Mesenchymal stem cell (in vitro differentiated cells and primary cell): Measurements from ENCODE around the gene FAM237B.

ENCODE experiments used
- DNase-seq: peaks from one replicate; pipeline ENCODE4 v3.0.0-alpha.2; 2013
- H2AFZ ChIP-seq: one replicate; pipeline ENCODE4 v1.6.1; 2013; ENCODE audit warnings: low read depth, mild to moderate bottlenecking, control low read depth, inconsistent platforms, low read length, moderate library complexity
- H2AK5ac ChIP-seq: 2 replicates; pipeline ENCODE4 v1.6.1; 2013; ENCODE audit warnings: low read length, moderate library complexity, mild to moderate bottlenecking, inconsistent platforms; ENCODE audit not compliant: severe bottlenecking
- H2BK120ac ChIP-seq: one replicate; pipeline ENCODE4 v1.6.1; 2013; ENCODE audit warnings: low read depth, mild to moderate bottlenecking, inconsistent platforms, low read length, moderate library complexity
- H2BK12ac ChIP-seq, 2 experiments: one replicate each; pipeline ENCODE4 v1.6.1; 2013; ENCODE audit warnings: inconsistent platforms in 2 of 2, low read length in 2 of 2, mild to moderate bottlenecking in 2 of 2, moderate library complexity in 2 of 2, control low read depth in 1 of 2
- H2BK15ac ChIP-seq: one replicate; pipeline ENCODE4 v1.6.1; 2013; ENCODE audit warnings: mild to moderate bottlenecking, low read depth, inconsistent platforms; ENCODE audit not compliant: poor library complexity, severe bottlenecking
- H2BK5ac ChIP-seq: 2 replicates; pipeline ENCODE4 v1.6.1; 2013; ENCODE audit warnings: low read depth, mild to moderate bottlenecking, low read length, control low read depth, inconsistent platforms; ENCODE audit not compliant: poor library complexity, severe bottlenecking
- H3K14ac ChIP-seq, 2 experiments: one replicate each; pipeline ENCODE4 v1.6.1; 2013; ENCODE audit warnings: inconsistent platforms in 2 of 2, low read length in 2 of 2, control low read depth in 1 of 2, mild to moderate bottlenecking in 1 of 2, moderate library complexity in 1 of 2
- H3K18ac ChIP-seq, 2 experiments: one replicate each; pipeline ENCODE4 v1.6.1; 2013; ENCODE audit warnings: inconsistent platforms in 2 of 2, low read length in 2 of 2, control low read depth in 1 of 2, low read depth in 1 of 2, mild to moderate bottlenecking in 1 of 2
- H3K23ac ChIP-seq, 2 experiments: one replicate each; pipeline ENCODE4 v1.6.1; 2013; ENCODE audit warnings: inconsistent platforms in 2 of 2, low read length in 2 of 2, mild to moderate bottlenecking in 2 of 2, moderate library complexity in 2 of 2, control low read depth in 1 of 2
- H3K27ac ChIP-seq: 2 replicates; pipeline ENCODE4 v1.5.1; 2013; ENCODE audit warnings: mild to moderate bottlenecking, moderate library complexity, low read length, control low read depth, inconsistent platforms; ENCODE audit not compliant: poor library complexity, severe bottlenecking
- H3K27me3 ChIP-seq, 2 experiments: 2 replicates each; pipeline versions ENCODE4 v1.6.1 to v1.7.0; 2013; ENCODE audit warnings: low read length in 2 of 2, mild to moderate bottlenecking in 2 of 2, moderate library complexity in 2 of 2, control low read depth in 1 of 2, inconsistent platforms in 1 of 2; ENCODE audit not compliant: control insufficient read depth in 1 of 2, insufficient read depth in 1 of 2
- H3K36me3 ChIP-seq, 2 experiments: 2 replicates each; pipeline versions ENCODE4 v1.6.1 to v1.7.0; 2013; ENCODE audit warnings: low read length in 2 of 2, control low read depth in 1 of 2, inconsistent platforms in 1 of 2, low read depth in 1 of 2, mild to moderate bottlenecking in 1 of 2; ENCODE audit not compliant: insufficient read depth in 2 of 2, control insufficient read depth in 1 of 2
- H3K4ac ChIP-seq, 2 experiments: one replicate each; pipeline ENCODE4 v1.6.1; 2013; ENCODE audit warnings: inconsistent platforms in 2 of 2, low read length in 2 of 2, mild to moderate bottlenecking in 2 of 2, moderate library complexity in 2 of 2, control low read depth in 1 of 2, low read depth in 1 of 2
- H3K4me1 ChIP-seq: 2 replicates; pipeline ENCODE4 v1.6.1; 2013; ENCODE audit warnings: low read depth, low read length, control low read depth; ENCODE audit not compliant: control insufficient read depth, insufficient read depth
- H3K4me2 ChIP-seq: 2 replicates; pipeline ENCODE4 v1.6.1; 2013; ENCODE audit warnings: low read length, mild to moderate bottlenecking, inconsistent platforms; ENCODE audit not compliant: poor library complexity, severe bottlenecking
- H3K4me3 ChIP-seq, 2 experiments: 2 replicates each; pipeline versions ENCODE4 v1.5.1 to v1.7.0; 2013; ENCODE audit warnings: low read length in 2 of 2, mild to moderate bottlenecking in 2 of 2, control low read depth in 1 of 2, low read depth in 1 of 2; ENCODE audit not compliant: insufficient read depth in 1 of 2
- H3K79me1 ChIP-seq: replicated peaks from 2 replicates; pipeline ENCODE4 v1.6.1; 2013; ENCODE audit warnings: mild to moderate bottlenecking, control low read depth, low read length, inconsistent platforms; ENCODE audit not compliant: poor library complexity, severe bottlenecking
- H3K9ac ChIP-seq: 2 replicates; pipeline ENCODE4 v1.7.0; 2013; ENCODE audit warnings: mild to moderate bottlenecking, low read length, moderate library complexity
- H3K9me3 ChIP-seq: 2 replicates; pipeline ENCODE4 v1.7.0; 2013; ENCODE audit warnings: mild to moderate bottlenecking, low read length; ENCODE audit not compliant: control insufficient read depth
- H4K8ac ChIP-seq: one replicate; pipeline ENCODE4 v1.6.1; 2013; ENCODE audit warnings: inconsistent platforms, mild to moderate bottlenecking, low read length, moderate library complexity
- H4K91ac ChIP-seq: one replicate; pipeline ENCODE4 v1.6.1; 2013; ENCODE audit warnings: mild to moderate bottlenecking, low read length, inconsistent platforms
- WGBS: methylation state at CpG from one replicate; pipeline ENCODE4 v1.1.7; 2013; ENCODE audit warnings: mixed read lengths; 5-methylcytosine and 5-hydroxymethylcytosine counted together

The FAM237B gene

GRCh38 chr7:90312745-90313144 is 8.4 kb downstream of the FAM237B start:
- no peak overlapping the region for H3K23ac ChIP-seq
- no peak overlapping the region for H3K9ac ChIP-seq
- H3K27ac ChIP-seq = no peak overlapping the region
- no peak overlapping the region for H3K18ac ChIP-seq
- peaks cover 1% of the 10 kb centered on the region for H3K4me1 ChIP-seq
- no peak overlapping the region for H2AK5ac ChIP-seq
- no peak overlapping the region for H3K4ac ChIP-seq
- no CpG with 5 or more reads among the region's 2 CpGs for WGBS
- H3K36me3 ChIP-seq = peaks cover 0 to 37% of the 10 kb centered on the region in 2 experiments
- no peaks in the 10 kb centered on the region for H3K79me1 ChIP-seq
- no peaks in the 10 kb centered on the region for H3K9me3 ChIP-seq
- H2BK12ac ChIP-seq = no peak overlapping the region
- H2BK5ac ChIP-seq = no peak overlapping the region
- H3K27me3 ChIP-seq = no peaks in the 10 kb centered on the region
- H2AFZ ChIP-seq = no peak overlapping the region
- H4K8ac ChIP-seq = no peak overlapping the region
- no peak overlapping the region for H3K4me2 ChIP-seq
- DNase-seq = peak; percentile 24
- no peak overlapping the region for H3K4me3 ChIP-seq
- no peak overlapping the region for H2BK120ac ChIP-seq
- H2BK15ac ChIP-seq = no peak overlapping the region
- H4K91ac ChIP-seq = no peak overlapping the region
- no peak overlapping the region for H3K14ac ChIP-seq

DNA sequence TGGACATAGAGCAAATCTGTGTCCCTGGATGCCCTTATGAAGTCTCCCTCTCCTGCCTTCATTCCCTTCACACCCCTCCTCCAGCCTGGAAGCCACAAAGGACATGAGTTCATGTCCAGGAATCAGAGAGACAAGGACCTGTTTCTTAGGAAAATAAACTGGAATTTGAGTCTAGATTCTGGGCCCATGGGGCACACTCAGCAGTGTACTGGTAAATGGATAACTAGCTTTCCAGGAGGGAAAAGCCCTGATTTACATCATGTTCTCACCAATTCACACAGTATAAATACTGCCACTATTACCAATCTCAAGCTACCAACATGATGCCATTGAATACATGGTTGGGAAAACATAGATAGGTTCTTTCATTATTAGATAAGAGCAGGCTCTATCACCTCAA is 9.9 kb downstream of the FAM237B start:
- H2BK120ac ChIP-seq = no peak overlapping the region
- H3K4me2 ChIP-seq = no peak overlapping the region
- no peak overlapping the region for H3K9ac ChIP-seq
- H2BK5ac ChIP-seq = no peak overlapping the region
- no peaks in the 10 kb centered on the region for H3K9me3 ChIP-seq
- H3K4me1 ChIP-seq = peaks cover 1% of the 10 kb centered on the region
- H4K8ac ChIP-seq = no peak overlapping the region
- H3K36me3 ChIP-seq = peaks cover 0 to 53% of the 10 kb centered on the region in 2 experiments
- H3K27ac ChIP-seq = no peak overlapping the region
- H3K4ac ChIP-seq = no peak overlapping the region
- no peaks in the 10 kb centered on the region for H3K79me1 ChIP-seq
- H2BK12ac ChIP-seq = no peak overlapping the region
- H3K27me3 ChIP-seq = no peaks in the 10 kb centered on the region
- H2AK5ac ChIP-seq = no peak overlapping the region
- H4K91ac ChIP-seq = no peak overlapping the region
- H3K14ac ChIP-seq = no peak overlapping the region
- H3K23ac ChIP-seq = no peak overlapping the region
- H3K4me3 ChIP-seq = no peak overlapping the region
- no peak for DNase-seq
- H2BK15ac ChIP-seq = no peak overlapping the region
- H3K18ac ChIP-seq = no peak overlapping the region
- H2AFZ ChIP-seq = no peak overlapping the region

- H3K14ac ChIP-seq = no peak overlapping the region
Observed at GRCh38 chr7:90309872-90310271, 11.2 kb downstream of the FAM237B start.

DNA sequence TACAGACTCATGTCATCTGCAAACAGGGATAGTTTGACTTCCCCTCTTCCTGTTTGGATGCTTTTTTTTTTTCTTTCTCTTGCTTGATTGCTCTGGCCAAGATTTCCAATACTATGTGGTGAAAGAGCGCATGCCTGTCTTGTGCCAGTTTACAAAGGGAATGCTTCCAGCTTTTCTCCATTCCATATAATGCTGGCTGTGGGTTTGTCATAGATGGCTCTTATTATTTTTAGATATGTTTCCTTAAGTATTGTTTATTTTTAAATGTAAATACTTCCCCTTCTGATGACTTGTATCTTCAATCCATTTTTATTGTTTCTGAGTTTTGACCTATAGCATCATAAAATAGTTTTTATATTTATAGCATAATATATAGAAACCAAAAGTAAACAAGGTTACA is 17.9 kb downstream of the FAM237B start:
- no peaks in the 10 kb centered on the region for H3K27me3 ChIP-seq
- no CpG with 5 or more reads among the region's 1 CpG for WGBS
- H3K36me3 ChIP-seq = peaks cover 0 to 22% of the 10 kb centered on the region in 2 experiments
- DNase-seq = no peak
- H2AFZ ChIP-seq = no peak overlapping the region
- no peak overlapping the region for H3K4ac ChIP-seq
- H4K8ac ChIP-seq = no peak overlapping the region
- no peak overlapping the region for H3K23ac ChIP-seq
- H3K14ac ChIP-seq = no peak overlapping the region
- H3K79me1 ChIP-seq = no peaks in the 10 kb centered on the region
- H4K91ac ChIP-seq = no peak overlapping the region
- no peak overlapping the region for H3K18ac ChIP-seq
- no peak overlapping the region for H3K4me3 ChIP-seq
- H3K9me3 ChIP-seq = no peaks in the 10 kb centered on the region
- H2AK5ac ChIP-seq = no peak overlapping the region
- H3K4me2 ChIP-seq = no peak overlapping the region
- H2BK15ac ChIP-seq = no peak overlapping the region
- H3K9ac ChIP-seq = no peak overlapping the region
- H2BK120ac ChIP-seq = no peak overlapping the region
- no peak overlapping the region for H3K27ac ChIP-seq
- H2BK12ac ChIP-seq = no peak overlapping the region
- H2BK5ac ChIP-seq = no peak overlapping the region
- H3K4me1 ChIP-seq = no peaks in the 10 kb centered on the region

More at GRCh38 chr7:90309872-90310271, 11.2 kb downstream of the FAM237B start:
- Histone ChIP-seq H3K27ac (no peak overlapping the region), H2BK5ac (no peak overlapping the region), H4K91ac (no peak overlapping the region), H2BK120ac (no peak overlapping the region), H3K79me1 (no peaks in the 10 kb centered on the region), H3K9ac (no peak overlapping the region), H2AFZ (no peak overlapping the region), H3K4me2 (no peak overlapping the region), H3K27me3 (no peaks in the 10 kb centered on the region), H2AK5ac (no peak overlapping the region), H2BK12ac (no peak overlapping the region), H3K9me3 (no peaks in the 10 kb centered on the region), H3K36me3 (peaks cover 0 to 54% of the 10 kb centered on the region in 2 experiments), H3K4ac (no peak overlapping the region), H4K8ac (no peak overlapping the region), H3K4me3 (no peak overlapping the region), H3K4me1 (peaks cover 1% of the 10 kb centered on the region), H3K23ac (no peak overlapping the region), H2BK15ac (no peak overlapping the region), H3K18ac (no peak overlapping the region)
- WGBS = 72% methylated on average over 2 of the region's 5 CpGs
- DNase-seq = no peak
